GM12801 (cell line): ENCODE measurements around the gene RCAN1.

ENCODE experiments used
- CTCF ChIP-seq: IDR thresholded peaks from one replicate; pipeline ENCODE4 v1.5.1; 2011; ENCODE audit warnings: control low read depth; ENCODE audit not compliant: insufficient read length; ENCODE audit errors: extremely low read depth

The RCAN1 gene

GRCh38 chr21:34603002-34603709 is 11.8 kb downstream of the RCAN1 start:
- no peak for TF ChIP-seq CTCF

- TF ChIP-seq CTCF, result no peak
Observed at GRCh38 chr21:34602061-34602460, 12.9 kb downstream of the RCAN1 start.

- TF ChIP-seq CTCF, result no peak
Observed at GRCh38 chr21:34599534-34600101, 15.3 kb downstream of the RCAN1 start.

- no peak for TF ChIP-seq CTCF
Observed at GRCh38 chr21:34598931-34599400, 15.9 kb downstream of the RCAN1 start.

GRCh38 chr21:34597406-34597805 is 17.5 kb downstream of the RCAN1 start:
- TF ChIP-seq CTCF, result no peak

- TF ChIP-seq CTCF, result no peak
Observed at GRCh38 chr21:34596561-34597271, 18.2 kb downstream of the RCAN1 start.

- TF ChIP-seq CTCF, result no peak
Observed at GRCh38 chr21:34595457-34595856, 19.5 kb downstream of the RCAN1 start.
